Suppressor macrophage treated with lipopolysaccharide for 1 hour (primary cell): ENCODE measurements around the gene ALCAM.
"Not testable (repeated sequence)": the region's sequence is repeated elsewhere in the genome, so short reads cannot be mapped to it uniquely, and the experiment has no call there.

ENCODE experiments used
- DNase-seq, 3 donors: peaks; one replicate each; pipeline ENCODE4 v3.0.0-alpha.2; 2020 to 2022

The ALCAM gene

DNA sequence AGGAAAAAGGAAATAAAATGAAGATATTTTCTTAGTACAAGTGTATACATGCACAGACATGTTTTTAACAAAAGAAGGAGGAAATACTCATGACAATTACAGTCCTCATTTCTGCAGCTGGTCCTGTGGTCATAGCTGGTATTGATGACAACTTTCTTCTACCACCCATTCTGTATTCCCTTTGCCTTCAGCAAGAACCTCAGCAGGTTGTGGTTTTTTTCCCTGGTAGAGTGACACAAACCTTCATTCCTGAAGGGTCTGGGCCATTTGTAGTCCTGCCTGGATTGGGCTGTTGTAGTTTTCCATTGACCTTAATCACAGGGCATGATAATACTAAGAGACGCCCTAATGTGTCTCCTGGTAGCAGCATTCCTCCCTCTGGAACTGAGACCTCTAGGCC is 235.0 kb downstream of the ALCAM start:
- DNase-seq = not testable (repeated sequence)

DNA sequence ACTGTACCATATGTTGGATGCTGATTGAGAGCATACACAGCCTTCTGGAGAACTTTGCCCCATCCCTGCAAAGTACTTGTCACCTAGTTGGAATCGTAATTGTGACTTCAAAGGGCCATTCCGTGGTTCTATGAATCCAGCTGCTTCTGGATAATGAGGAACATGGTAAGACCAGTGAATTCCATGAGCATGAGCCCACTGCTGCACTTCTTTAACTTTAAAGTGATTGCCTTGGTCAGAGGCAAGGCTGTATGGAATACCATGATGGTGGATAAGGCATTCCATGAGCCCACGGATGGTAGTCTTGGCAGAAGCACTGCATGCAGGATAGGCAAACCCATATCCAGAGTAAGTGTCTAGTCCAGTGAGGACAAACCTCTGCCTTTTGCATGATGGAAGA is 235.6 kb downstream of the ALCAM start:
- not testable (repeated sequence) for DNase-seq

- DNase-seq = not testable (repeated sequence)
These were observed 236.8 kb downstream of the ALCAM start for GRCh38 chr3:105603516-105603915.

DNA sequence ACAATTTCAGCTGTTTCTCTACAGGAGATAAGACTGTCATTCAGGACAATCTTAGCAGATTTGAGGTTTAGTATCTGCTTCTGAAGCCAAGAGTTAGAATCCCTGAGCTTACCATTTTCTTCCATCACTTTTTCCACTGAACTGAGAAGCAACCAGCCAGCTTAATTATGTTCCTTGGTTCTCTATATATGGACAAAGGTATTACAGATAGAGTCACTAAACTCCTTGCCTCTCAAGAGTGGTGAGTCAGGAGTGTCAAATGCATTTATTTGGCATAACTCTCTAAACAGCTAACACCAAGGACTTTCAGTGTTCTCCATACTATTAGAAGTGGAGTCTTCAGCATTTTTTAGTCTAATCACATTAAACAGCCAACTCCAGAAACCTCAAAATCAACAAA is 239.3 kb downstream of the ALCAM start:
- no peak for DNase-seq

- DNase-seq = no peak
These were observed 241.9 kb downstream of the ALCAM start for GRCh38 chr3:105608623-105609022.

GRCh38 chr3:105610473-105610872 is 243.8 kb downstream of the ALCAM start:
- no peak for DNase-seq

DNA sequence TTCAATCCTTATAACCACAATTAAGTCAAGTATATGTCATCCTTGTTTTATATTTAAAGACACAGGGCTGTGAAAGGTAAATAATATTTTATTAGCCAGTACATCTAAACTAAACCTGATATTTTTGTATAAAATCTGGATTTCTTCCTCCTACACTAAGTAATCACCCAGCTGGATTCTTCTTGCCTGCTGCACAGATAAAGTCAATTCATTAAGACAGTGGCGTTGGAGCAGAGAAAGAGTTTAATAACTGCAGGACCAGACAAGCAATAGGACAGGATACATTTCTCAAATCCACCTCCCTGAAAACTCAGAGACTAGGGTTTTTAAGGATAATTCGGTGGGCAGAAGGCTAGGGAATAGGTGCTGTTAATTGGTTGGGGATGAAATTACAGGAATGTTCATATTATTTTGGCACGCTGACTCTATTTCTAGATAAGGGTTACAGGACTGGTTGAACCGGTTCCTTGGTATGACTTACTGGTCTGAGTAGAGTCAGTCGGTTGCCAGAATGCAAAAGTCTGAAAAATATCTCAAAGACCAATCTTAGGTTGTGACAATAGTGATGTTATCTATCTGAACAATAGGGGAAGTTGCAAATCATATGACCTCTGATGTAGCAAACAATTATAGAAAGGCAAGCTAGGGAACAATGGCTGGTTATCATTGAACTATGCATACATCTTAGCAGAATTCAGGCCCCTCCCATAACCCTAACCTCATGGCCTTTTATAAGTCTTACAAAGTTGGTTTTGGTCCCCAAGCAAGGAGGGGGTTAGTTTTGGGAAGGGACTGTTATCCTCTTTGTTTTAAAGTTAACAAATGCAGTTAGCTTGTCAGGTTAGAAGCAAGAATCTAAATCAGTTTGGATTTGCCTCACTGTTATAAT is 244.8 kb downstream of the ALCAM start:
- no peak for DNase-seq

DNA sequence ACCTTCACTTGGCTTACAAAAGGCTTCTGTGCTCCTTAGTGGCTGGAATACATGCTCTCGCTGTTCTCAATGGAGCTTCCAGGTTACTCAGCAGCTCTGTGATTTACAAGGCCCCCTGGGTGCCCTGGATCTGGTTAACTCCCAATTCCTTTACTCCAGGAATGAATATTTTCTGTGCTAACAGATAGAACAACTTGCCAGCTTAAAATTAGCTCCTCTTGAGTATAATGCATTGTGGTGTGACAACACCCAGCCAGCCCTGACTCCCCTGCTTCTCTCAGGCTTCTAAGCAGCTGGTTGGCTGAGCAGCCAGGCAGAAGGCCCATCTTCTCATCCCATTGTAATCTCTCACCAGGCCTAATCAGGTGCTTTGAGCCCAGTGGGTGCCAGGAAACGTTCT is 246.4 kb downstream of the ALCAM start:
- no peak for DNase-seq

GRCh38 chr3:105614288-105615030 is 247.8 kb downstream of the ALCAM start:
- DNase-seq = no peak

GRCh38 chr3:105615814-105616213 is 249.1 kb downstream of the ALCAM start:
- DNase-seq = no peak

DNA sequence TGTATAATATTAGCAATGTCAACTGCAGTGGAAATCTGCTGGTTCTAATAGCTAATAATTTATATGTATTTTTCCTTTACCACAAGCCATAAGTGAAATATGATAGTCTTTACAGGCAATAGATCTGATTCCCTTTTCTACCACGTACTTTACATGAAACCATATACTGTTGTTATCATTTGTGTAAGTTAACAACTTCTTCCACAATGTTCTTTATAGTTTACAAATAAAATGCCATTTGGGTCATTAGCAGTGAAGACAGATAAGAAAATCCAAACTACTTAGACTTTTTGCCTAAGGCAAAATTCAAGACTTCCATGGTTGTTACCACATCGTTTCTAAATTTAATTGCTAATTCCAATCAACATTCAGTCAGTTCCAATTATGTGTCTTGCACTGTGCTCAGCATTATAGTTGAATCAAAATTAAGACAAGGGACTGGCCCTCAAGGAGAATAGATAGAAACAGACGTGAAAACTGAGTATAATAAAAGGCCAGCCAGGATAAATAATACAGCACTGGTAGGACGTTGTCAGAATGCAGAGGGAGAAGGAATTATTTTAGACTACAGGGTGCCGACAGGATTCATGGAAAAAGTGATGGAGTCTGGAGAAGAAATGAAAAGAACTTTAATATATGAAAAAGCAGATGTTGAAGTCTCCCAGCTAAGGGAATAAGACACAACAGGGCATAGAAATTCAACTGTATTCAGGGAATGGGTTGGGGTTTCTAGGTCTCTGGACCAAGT is 249.8 kb downstream of the ALCAM start:
- no peak for DNase-seq

DNA sequence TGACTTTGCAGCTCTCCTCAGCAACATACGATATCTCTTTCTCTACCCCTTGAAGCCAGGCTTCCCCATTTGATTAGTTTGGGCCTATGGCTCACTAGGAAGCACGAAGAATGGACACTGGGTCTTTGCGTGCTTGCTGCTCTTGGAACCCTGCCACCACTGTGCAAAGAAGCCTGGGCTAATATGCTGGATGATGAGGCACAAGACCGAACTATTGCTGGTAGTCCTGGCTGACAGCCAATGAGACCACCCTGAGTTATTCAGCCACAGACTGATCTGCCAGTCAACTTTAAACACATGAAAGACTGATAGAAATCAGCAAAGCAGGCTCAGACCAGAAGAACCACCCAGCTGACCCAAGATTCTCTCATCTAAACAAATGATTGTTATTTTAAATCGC is 251.8 kb downstream of the ALCAM start:
- no peak for DNase-seq

DNA sequence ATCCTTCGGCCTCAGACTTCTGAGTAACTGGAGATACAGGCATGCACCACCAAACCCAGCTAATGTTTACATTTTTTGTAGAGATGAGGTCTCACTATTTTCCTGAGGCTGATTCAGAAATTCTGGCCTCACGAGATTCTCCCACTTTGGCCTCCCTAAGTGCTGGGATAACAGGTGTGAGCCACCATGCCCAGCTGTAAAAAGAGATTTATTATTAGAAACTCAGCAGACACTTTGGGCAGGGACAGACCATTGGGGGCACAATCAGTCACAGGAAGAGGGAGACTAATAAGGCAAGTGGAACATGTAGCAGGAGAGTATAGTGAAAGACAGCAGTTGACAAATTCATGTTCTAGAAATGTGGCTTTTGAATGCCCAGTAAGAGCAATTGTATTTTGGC is 252.9 kb downstream of the ALCAM start:
- DNase-seq = no peak

DNA sequence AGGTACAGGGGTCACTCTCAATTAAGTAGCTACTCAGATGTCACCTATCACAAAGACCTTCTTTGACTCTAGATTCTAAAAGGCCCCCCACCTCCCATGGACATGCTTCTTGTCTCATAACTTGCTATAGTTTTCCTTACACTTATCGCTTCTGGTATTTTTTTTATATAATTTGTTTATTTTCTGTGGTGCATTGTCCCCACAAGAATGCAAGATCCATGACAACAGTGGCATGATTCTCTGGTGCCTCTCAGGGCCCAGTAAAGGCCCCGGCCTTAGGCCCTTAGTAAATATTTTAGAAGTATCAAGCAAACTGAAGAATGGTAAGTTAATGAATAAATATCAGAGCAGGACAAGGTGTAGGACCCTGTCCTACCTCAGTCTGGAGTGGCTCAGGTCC is 253.5 kb downstream of the ALCAM start:
- DNase-seq = no peak

DNA sequence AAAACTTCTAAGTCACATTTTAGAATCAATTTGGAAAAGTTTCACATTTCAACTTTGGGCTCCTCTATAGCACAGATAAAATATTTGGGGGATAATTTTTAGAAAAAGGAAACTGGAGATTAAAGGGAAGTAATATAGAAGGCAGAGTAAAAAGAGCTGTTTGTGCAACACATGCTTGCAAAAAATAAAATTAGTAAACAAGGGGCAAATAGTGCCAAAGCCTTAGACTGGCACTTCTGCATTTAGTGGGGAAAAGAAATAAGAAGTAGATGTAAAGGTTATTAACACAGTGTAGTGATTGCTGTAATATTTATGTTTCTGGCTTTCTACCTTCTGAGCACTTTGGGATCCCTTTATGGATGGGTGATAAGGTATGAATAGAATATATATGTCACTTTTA is 255.5 kb downstream of the ALCAM start:
- DNase-seq = peak; percentile 1 to 31 (median 24)
